ENCODE data around the gene BTBD1. TPM values are rescaled to one million over a fixed set of nuclear protein-coding genes. Genes with fewer than 3 reads are reported as not detected.
A peak's percentile ranks its signal among the peaks of the same experiment; 100 is the strongest.
"Not testable (repeated sequence)": the region's sequence is repeated elsewhere in the genome, so short reads cannot be mapped to it uniquely, and the experiment has no call there.

BTBD1 gene
- total RNA-seq, 2 donors from 2014 or later: 46.1 to 63.8 TPM

DNA sequence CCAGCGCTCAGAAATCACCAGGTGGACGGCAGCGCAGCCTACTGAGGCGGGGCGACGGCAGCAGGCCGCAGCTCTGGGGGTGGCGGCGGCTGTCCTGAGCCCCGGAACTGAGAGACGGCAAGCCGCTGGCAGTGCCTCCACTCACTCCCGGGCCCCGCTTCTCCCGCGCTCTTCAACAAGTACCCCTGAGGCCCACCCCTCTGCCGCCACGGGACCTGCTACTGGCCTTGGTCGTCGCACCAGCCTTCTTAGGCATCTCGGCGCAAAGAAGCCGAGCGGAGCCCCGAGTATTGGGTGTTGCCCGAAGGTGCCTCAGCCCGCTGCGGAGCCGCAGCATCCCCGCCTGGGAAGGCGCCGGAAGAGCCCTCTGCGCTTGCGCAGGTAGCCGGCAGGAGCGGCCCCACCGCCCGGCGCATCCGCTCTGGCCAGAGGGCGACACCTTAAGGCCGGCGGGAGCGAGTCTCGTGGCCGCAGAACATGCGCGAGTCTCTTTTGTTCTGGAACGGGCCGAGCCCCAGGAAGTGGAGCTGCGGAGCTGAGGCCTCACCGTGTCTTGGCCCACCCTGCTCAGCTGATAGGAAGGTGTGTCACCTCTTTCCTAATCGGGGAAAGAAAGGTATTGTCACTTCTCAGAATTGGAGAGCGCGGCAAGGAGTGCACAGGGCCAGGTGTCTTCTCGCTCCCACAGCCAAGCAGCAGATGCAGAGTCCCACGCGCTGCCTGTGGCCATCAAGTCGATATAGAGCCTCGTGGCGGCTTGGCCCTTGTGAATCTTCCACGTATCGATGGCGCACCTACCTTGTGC is 55.6 kb downstream of the BTBD1 start, which contains the start of gene C15orf40:
C15orf40 (minus strand) TSS at position 369 of the 805 bp plus-strand sequence; CDS start at position 337, 32 bp downstream.
- H3K9me3 Mint-ChIP-seq: peaks cover 5% of the 10 kb centered on the region
- peak; percentile 91 for ATAC-seq (replicated peaks)
- peaks cover 25% of the 10 kb centered on the region for H3K4me1 Mint-ChIP-seq
- H3K36me3 Mint-ChIP-seq (ENCODE audit: low read depth): peaks cover 42% of the 10 kb centered on the region
- H3K27me3 Mint-ChIP-seq: no peaks in the 10 kb centered on the region
- peak within 1 kb of the TSS; percentile 82 for H3K4me3 Mint-ChIP-seq
- H3K27ac Mint-ChIP-seq: peak within 1 kb of the TSS; percentile 83

- no peaks in the 10 kb centered on the region for H3K27me3 Mint-ChIP-seq
- H3K4me1 Mint-ChIP-seq: peaks cover 25% of the 10 kb centered on the region
- peaks cover 43% of the 10 kb centered on the region for H3K36me3 Mint-ChIP-seq (ENCODE audit: low read depth)
- peaks cover 5% of the 10 kb centered on the region for H3K9me3 Mint-ChIP-seq
- H3K27ac Mint-ChIP-seq: peak overlapping the region; percentile 83
- peak; percentile 76 for ATAC-seq (replicated peaks)
- H3K4me3 Mint-ChIP-seq: peak overlapping the region; percentile 82
These were observed 56.3 kb downstream of the BTBD1 start for GRCh38 chr15:83010709-83011270.

DNA sequence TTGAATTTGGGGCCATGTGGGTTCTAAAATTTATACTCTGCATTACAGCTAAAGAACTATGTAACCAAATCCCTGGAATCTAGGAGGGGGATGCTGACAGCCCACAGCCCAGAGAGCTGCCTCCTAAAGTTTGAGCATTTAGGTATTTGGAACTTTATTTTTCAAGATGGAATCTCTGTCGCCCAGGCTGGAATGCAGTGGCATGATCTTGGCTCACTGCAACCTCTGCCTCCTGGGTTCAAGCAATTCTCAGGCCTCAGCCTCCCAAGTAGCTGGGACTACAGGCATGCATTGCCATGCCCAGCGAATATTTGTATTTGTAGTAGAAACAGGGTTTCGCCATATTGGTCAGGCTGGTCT is 66.4 kb downstream of the BTBD1 start:
- H3K27me3 Mint-ChIP-seq; ATAC-seq (replicated peaks); H3K4me1 Mint-ChIP-seq; H3K9me3 Mint-ChIP-seq: not testable (repeated sequence)
- H3K4me3 Mint-ChIP-seq: peak overlapping the region; percentile 65
- H3K36me3 Mint-ChIP-seq (ENCODE audit: low read depth): peaks cover 11% of the 10 kb centered on the region
- H3K27ac Mint-ChIP-seq: peak overlapping the region; percentile 66

- Mint-ChIP-seq H3K4me3 (peak overlapping the region; percentile 65), H3K27me3 (no peaks in the 10 kb centered on the region), H3K9me3 (no peaks in the 10 kb centered on the region), H3K36me3 (ENCODE audit: low read depth) (peaks cover 5% of the 10 kb centered on the region), H3K27ac (peak overlapping the region; percentile 66), H3K4me1 (peaks cover 7% of the 10 kb centered on the region)
- peak; percentile 84 for ATAC-seq (replicated peaks)
These were observed 67.0 kb downstream of the BTBD1 start for GRCh38 chr15:82999905-83000671.

GRCh38 chr15:82999426-82999825 is 67.6 kb downstream of the BTBD1 start:
- no peak for ATAC-seq (replicated peaks)
- Mint-ChIP-seq H3K9me3 (no peaks in the 10 kb centered on the region), H3K27ac (no peak overlapping the region), H3K27me3 (no peaks in the 10 kb centered on the region), H3K4me3 (no peak overlapping the region), H3K36me3 (ENCODE audit: low read depth) (no peaks in the 10 kb centered on the region), H3K4me1 (peaks cover 7% of the 10 kb centered on the region)

DNA sequence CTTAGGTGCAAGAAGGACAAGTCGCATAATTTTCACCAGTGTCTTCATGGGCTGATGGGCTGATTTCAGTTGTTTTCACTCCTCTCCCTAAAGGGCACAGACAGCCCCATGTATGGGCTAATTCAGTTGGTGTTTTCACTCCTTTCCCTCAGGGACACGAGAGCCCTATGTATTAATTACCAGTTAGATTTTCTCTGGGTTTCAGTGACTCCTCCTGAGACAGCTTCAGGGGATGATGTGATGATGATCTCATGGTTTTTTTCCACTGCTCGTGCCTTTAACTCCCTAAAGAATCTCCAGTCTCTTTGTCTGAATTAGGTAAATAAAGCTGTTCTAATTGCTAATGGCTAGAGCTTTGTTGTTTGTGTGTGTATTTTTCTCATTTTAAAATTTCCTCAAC is 71.1 kb downstream of the BTBD1 start:
- H3K36me3 Mint-ChIP-seq (ENCODE audit: low read depth): peaks cover 9% of the 10 kb centered on the region
- peaks cover 7% of the 10 kb centered on the region for H3K4me1 Mint-ChIP-seq
- H3K27ac Mint-ChIP-seq: no peak overlapping the region
- H3K27me3 Mint-ChIP-seq: no peaks in the 10 kb centered on the region
- no peaks in the 10 kb centered on the region for H3K9me3 Mint-ChIP-seq
- no peak overlapping the region for H3K4me3 Mint-ChIP-seq
- ATAC-seq (replicated peaks): no peak

- Mint-ChIP-seq H3K36me3 (ENCODE audit: low read depth) (peaks cover 16% of the 10 kb centered on the region), H3K27me3 (no peaks in the 10 kb centered on the region), H3K4me3 (no peak overlapping the region), H3K4me1 (peaks cover 2% of the 10 kb centered on the region), H3K27ac (no peak overlapping the region), H3K9me3 (no peaks in the 10 kb centered on the region)
- no peak for ATAC-seq (replicated peaks)
These were observed 72.0 kb downstream of the BTBD1 start for GRCh38 chr15:82995076-82995475.

DNA sequence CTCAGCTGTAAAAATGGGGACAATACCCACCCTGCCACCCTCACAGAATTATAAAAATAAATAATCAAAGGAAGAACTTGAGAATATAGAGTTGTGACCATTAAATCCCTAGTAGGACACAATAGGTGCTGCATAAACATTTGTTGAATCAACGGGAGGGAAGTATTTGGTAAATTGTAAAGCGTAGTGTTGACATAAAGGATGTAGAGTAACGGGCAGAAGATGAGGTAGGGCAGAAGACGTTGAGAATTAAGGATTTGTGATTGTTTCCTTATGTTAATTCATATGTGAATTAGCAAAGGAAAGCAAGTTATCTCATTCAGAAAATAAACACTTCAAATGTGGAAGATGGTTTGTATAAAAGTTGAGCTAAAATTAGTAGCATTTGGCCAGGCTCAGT is 73.9 kb downstream of the BTBD1 start:
- H3K4me3 Mint-ChIP-seq: no peak overlapping the region
- no peak for ATAC-seq (replicated peaks)
- H3K36me3 Mint-ChIP-seq (ENCODE audit: low read depth): peaks cover 35% of the 10 kb centered on the region
- H3K9me3 Mint-ChIP-seq: no peaks in the 10 kb centered on the region
- no peaks in the 10 kb centered on the region for H3K27me3 Mint-ChIP-seq
- no peak overlapping the region for H3K27ac Mint-ChIP-seq
- no peaks in the 10 kb centered on the region for H3K4me1 Mint-ChIP-seq

GRCh38 chr15:82992436-82992998 is 74.5 kb downstream of the BTBD1 start:
- no peaks in the 10 kb centered on the region for H3K27me3 Mint-ChIP-seq
- H3K27ac Mint-ChIP-seq: no peak overlapping the region
- H3K9me3 Mint-ChIP-seq: no peaks in the 10 kb centered on the region
- peaks cover under 1% of the 10 kb centered on the region for H3K4me1 Mint-ChIP-seq
- ATAC-seq (replicated peaks): no peak
- H3K4me3 Mint-ChIP-seq: no peak overlapping the region
- peaks cover 41% of the 10 kb centered on the region for H3K36me3 Mint-ChIP-seq (ENCODE audit: low read depth)

DNA sequence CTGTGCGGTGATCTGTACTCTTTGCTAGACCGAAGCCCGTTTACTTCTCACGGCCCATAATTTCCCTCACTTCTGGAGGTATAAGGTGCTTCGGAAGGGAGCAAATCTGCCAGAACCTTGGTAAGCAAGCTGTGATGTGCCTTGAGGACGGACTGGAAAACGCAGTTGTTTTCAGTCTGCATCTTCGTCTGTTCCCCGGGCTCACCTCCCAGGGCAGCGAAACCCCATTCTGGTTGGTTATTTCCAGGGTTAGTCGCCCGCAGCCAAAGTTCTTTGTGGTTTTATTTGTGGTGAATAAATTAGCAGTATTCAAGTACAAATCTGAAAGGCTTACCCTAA is 80.6 kb downstream of the BTBD1 start:
- Mint-ChIP-seq H3K4me3 (peak overlapping the region; percentile 82), H3K27me3 (no peaks in the 10 kb centered on the region), H3K36me3 (ENCODE audit: low read depth) (peaks cover 53% of the 10 kb centered on the region), H3K4me1 (peaks cover 11% of the 10 kb centered on the region), H3K9me3 (no peaks in the 10 kb centered on the region), H3K27ac (peak overlapping the region; percentile 81)
- peak; percentile 30 for ATAC-seq (replicated peaks)

DNA sequence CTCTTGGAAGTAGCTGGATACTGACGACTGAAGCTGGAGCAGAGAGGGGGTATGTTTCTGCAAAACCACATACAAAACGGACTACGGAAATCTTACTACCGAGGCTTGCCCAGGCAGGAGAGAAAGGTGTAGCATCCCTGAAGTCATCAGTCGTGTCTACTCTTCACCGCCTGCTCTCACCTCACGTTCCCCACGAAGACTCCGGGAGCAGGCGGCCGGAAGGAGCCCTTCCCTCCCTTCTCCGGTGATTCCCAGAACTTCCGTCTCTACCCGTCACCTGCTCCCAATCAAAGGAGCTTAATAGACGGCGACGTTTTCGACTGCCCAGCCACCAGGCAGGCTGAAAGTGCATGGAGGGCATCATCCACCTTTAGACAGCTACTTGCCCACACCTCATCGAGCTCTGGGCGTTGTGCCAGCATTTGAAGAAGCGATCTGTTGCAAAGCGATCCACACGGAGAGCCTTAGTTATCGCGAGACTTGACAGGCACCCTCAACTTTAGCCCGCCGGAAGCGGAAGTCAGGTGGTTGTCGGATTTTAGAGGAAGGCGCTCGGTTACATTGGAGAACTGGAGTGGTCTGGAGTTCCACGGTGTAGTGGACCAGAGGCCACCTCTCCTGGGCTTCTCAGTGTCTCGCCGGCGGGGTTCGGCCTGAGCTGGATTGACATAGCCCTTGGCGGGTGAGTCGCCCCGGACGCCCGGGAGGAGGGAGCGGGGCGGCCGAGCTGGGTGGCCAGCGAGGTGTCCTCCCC is 81.2 kb downstream of the BTBD1 start, which contains the start of gene RAMAC:
RAMAC (plus strand) TSS at position 523 of the 754 bp plus-strand sequence. CDS start 2,809 bp downstream, outside the sequence.
- Mint-ChIP-seq H3K27ac (peak within 1 kb of the TSS; percentile 81), H3K27me3 (no peaks in the 10 kb centered on the region), H3K4me1 (peaks cover 11% of the 10 kb centered on the region), H3K9me3 (no peaks in the 10 kb centered on the region), H3K4me3 (peak within 1 kb of the TSS; percentile 82), H3K36me3 (ENCODE audit: low read depth) (peaks cover 48% of the 10 kb centered on the region)
- ATAC-seq (replicated peaks): peak; percentile 97

DNA sequence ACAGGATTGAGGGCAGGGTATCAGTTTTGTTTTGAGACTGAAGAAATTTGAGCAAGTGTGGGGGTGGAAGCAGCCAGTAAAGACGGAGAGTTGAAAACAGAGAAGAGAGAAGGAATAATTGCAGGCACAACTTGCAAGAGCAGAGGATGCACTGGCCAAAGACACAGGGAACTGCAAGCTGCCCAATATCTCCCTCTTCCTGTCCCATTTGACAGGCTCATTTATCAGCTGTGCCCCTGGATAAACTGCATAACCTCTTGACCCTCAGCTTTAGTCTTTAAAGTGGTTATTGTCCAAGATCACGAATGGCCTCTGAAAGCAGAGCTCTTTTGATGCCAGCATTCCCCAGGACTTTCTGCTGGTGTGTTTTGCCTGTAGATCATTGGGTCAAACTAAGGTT is 86.1 kb downstream of the BTBD1 start:
- ATAC-seq (replicated peaks): no peak
- H3K36me3 Mint-ChIP-seq (ENCODE audit: low read depth): peaks cover 3% of the 10 kb centered on the region
- H3K27ac Mint-ChIP-seq: no peak overlapping the region
- no peak overlapping the region for H3K4me3 Mint-ChIP-seq
- peaks cover 10% of the 10 kb centered on the region for H3K4me1 Mint-ChIP-seq
- no peaks in the 10 kb centered on the region for H3K27me3 Mint-ChIP-seq
- H3K9me3 Mint-ChIP-seq: no peaks in the 10 kb centered on the region

DNA sequence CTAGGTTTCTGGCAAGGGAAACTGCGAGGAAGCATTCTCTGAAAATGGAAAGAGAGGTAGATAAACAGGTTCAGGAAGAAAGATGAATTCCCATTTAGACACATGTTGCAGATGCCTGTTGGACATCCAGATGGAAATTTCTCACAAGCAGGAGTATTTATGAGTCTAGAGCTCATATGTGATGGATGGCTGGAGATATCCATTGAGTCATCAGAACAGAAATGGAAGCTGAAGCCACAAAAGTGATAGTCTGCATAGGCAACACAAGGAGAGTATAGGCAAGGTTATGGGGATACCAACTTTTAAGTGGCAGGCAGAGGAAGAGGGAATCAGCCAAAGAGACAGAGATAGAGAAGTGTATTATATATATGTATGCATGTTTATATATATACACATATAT is 87.3 kb downstream of the BTBD1 start:
- H3K4me1 Mint-ChIP-seq: peaks cover 4% of the 10 kb centered on the region
- no peak for ATAC-seq (replicated peaks)
- H3K27ac Mint-ChIP-seq: no peak overlapping the region
- no peak overlapping the region for H3K4me3 Mint-ChIP-seq
- no peaks in the 10 kb centered on the region for H3K36me3 Mint-ChIP-seq (ENCODE audit: low read depth)
- no peaks in the 10 kb centered on the region for H3K27me3 Mint-ChIP-seq
- no peaks in the 10 kb centered on the region for H3K9me3 Mint-ChIP-seq

DNA sequence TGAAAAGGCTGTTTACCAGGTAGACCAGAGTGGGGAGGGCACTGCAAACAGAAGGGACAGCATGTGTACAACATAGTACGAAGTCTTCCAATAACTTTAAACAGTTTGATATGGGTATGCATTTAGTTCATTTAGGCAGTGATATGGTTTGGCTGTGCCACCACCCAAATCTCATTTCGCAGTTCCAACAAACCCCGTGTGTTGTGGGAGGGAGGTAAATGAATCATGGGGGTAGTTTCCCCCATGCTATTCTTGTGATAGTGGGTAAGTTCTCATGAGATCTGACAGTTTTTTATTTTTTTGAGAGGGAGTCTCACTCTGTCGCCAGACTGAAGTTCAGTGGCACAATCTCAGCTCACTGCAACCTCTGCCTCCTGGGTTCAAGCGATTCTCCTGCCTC is 88.6 kb downstream of the BTBD1 start:
- Mint-ChIP-seq H3K4me1 (peaks cover 4% of the 10 kb centered on the region), H3K4me3 (no peak overlapping the region), H3K9me3 (no peaks in the 10 kb centered on the region), H3K36me3 (ENCODE audit: low read depth) (no peaks in the 10 kb centered on the region), H3K27ac (no peak overlapping the region), H3K27me3 (no peaks in the 10 kb centered on the region)
- peak; percentile 59 for ATAC-seq (replicated peaks)
